GM12874 (cell line): Measurements from ENCODE around the gene TUBB1.

Experiments used
- CTCF ChIP-seq: IDR thresholded peaks from 2 replicates; pipeline ENCODE4 v1.5.1; 2011; ENCODE audit warnings: low read depth, mild to moderate bottlenecking, control low read depth, low read length, moderate library complexity; ENCODE audit not compliant: insufficient read depth

TUBB1 gene

GRCh38 chr20:59019217-59019616, at the start of gene TUBB1:
TUBB1 (plus strand) TSS chr20:59019429; CDS start chr20:59019523, 94 bp downstream.
- no peak for TF ChIP-seq CTCF

GRCh38 chr20:58969439-58969838, 49.8 kb upstream of the TUBB1 start:
- TF ChIP-seq CTCF: no peak

GRCh38 chr20:58970146-58970545, 49.1 kb upstream of the TUBB1 start:
- no peak for TF ChIP-seq CTCF

GRCh38 chr20:58971429-58971828, 47.8 kb upstream of the TUBB1 start:
- no peak for TF ChIP-seq CTCF

- no peak for TF ChIP-seq CTCF
Measured at GRCh38 chr20:58973179-58973578, 46.0 kb upstream of the TUBB1 start.

GRCh38 chr20:58973866-58974265, 45.4 kb upstream of the TUBB1 start:
- TF ChIP-seq CTCF: no peak

- TF ChIP-seq CTCF: no peak
Measured at GRCh38 chr20:58975353-58975752, 43.9 kb upstream of the TUBB1 start.

- TF ChIP-seq CTCF: no peak
Measured at GRCh38 chr20:58976061-58976730, 43.0 kb upstream of the TUBB1 start.
